Neural cell (in vitro differentiated cells): ENCODE measurements around the gene BHMT.

Source experiments
- CTCF ChIP-seq: fragments of 450-650 bp; IDR thresholded peaks from 2 replicates; pipeline ENCODE4 v1.5.1; 2014; ENCODE audit warnings: antibody characterized with exemption, mild to moderate bottlenecking, moderate library complexity; ENCODE audit not compliant: poor library complexity, severe bottlenecking
- POLR2AphosphoS5 ChIP-seq: IDR thresholded peaks from 2 replicates; pipeline ENCODE4 v1.6.1; 2012

- TF ChIP-seq POLR2AphosphoS5 (no peak), CTCF (no peak)
These were observed 32.2 kb downstream of the BHMT start for GRCh38 chr5:79143684-79144379.
